Effector memory CD4-positive, alpha-beta T cell (primary cell): ENCODE data around the gene MT1G.

Experiments used
- DNase-seq, 3 donors: peaks; one replicate each; pipeline ENCODE4 v3.0.0-alpha.2; 2020
- H3K27ac ChIP-seq: 2 replicates; pipeline ENCODE4 v1.7.0; 2013; ENCODE audit warnings: mild to moderate bottlenecking, low read length, moderate library complexity; ENCODE audit not compliant: insufficient read depth, poor library complexity, severe bottlenecking
- H3K27me3 ChIP-seq: replicated peaks from 2 replicates; pipeline ENCODE4 v1.7.0; 2013; ENCODE audit warnings: mild to moderate bottlenecking, low read length; ENCODE audit not compliant: insufficient read depth, control insufficient read depth, poor library complexity, severe bottlenecking
- H3K36me3 ChIP-seq: 2 replicates; pipeline ENCODE4 v1.7.0; 2013; ENCODE audit warnings: mild to moderate bottlenecking, low read length, moderate library complexity; ENCODE audit not compliant: control insufficient read depth, insufficient read depth
- H3K4me1 ChIP-seq: 2 replicates; pipeline ENCODE4 v1.7.0; 2013; ENCODE audit warnings: low read length, mild to moderate bottlenecking; ENCODE audit not compliant: control insufficient read depth, insufficient read depth, poor library complexity, severe bottlenecking
- H3K4me3 ChIP-seq: 2 replicates; pipeline ENCODE4 v1.7.0; 2013; ENCODE audit warnings: low read length, low read depth, mild to moderate bottlenecking; ENCODE audit not compliant: insufficient read depth, poor library complexity, severe bottlenecking
- H3K9me3 ChIP-seq: 2 replicates; pipeline ENCODE4 v1.7.0; 2013; ENCODE audit warnings: mild to moderate bottlenecking, low read length, moderate library complexity; ENCODE audit not compliant: control insufficient read depth

The MT1G gene

DNA sequence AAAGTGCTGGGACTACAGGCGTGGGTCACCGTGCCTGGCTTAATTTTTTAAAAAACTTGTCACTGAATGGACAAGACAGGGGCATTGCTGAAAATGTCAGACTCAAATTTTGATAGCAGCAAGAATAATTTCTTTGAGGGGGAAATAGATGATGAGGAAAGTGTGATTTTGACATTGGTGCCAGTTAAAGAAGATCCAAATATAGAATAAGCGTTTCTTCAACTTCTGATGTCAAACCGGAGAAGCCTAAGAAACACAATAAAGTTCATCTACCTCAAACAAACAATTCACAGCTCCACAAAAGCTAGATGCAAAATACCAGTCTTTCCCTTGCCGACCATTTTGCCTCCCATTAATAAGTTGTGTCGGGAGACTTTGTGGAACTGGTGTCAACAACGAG, 18.9 kb upstream of the MT1G start:
- H3K4me3 ChIP-seq, result no peak overlapping the region
- no peak overlapping the region for H3K27ac ChIP-seq
- no peak for DNase-seq
- H3K9me3 ChIP-seq, result no peaks in the 10 kb centered on the region
- H3K36me3 ChIP-seq, result no peaks in the 10 kb centered on the region
- no peaks in the 10 kb centered on the region for H3K27me3 ChIP-seq
- H3K4me1 ChIP-seq, result peaks cover 8% of the 10 kb centered on the region

DNA sequence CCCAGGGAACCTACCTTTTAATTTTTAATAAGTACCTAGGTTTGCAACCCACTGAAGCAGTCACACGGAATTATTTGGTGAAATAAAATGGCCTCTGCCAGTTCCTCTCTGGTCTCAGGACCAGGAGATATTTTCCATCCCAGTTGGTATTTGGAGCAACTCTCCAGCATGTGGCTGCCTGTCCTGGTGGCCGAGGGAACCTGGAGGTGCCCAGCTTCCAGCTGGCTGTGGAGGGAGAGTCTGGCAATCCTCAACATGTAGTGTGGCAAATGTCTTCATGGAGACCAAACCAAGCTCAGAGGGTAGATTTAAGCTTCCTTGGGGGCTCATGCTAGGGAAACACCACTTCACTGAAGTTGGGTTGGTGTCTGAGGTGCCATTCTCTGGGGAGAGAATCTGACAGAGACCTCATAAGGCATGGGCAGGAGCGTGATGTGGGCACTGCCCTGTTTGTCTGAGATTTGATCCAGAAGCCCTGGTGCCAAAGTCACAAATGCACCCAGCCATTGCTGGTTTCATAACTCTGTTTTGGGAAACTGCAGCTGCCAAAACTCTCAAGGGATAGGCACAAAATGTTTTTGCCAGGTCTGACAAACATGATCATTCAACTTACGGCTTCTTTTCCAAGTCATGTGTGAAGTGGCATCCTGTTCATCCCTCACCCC, 17.2 kb upstream of the MT1G start:
- no peaks in the 10 kb centered on the region for H3K27me3 ChIP-seq
- H3K4me1 ChIP-seq, result peaks cover 8% of the 10 kb centered on the region

DNA sequence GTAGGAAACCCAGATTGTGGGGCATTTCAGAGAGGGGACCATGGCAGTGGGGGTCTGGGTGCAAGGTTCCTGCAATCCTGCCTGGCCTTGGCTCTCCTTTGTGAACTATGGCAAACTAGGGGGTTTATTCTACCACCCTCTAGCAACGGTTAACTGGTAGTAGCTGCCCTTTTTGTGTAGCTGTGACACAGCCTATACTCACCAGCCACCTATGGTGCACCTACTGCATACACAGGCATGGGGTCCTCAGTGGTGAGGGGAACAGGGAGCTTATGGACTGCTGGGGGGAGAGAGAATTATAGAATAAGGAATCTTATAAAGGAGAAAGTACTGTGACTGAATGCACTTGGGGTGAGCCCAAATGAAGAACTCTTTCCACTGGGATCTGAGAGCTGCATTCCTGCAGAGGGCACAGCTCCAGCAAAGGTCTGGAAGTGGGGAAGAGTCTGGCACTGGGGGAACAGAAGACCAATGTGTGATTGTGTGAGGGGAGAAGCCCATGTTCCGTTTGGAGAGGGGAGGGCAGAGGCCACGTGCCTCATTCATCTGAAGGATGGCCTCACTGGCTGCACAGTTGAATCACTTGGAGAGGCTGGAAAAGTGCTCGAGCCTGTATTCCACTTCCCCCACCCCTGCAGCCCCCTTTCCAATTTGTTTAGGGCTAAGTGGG, 16.5 kb upstream of the MT1G start:
- peaks cover 8% of the 10 kb centered on the region for H3K4me1 ChIP-seq
- no peak for DNase-seq

More for the DNA sequence above, 17.2 kb upstream of the MT1G start:
- H3K36me3 ChIP-seq, result no peaks in the 10 kb centered on the region
- no peak for DNase-seq
- H3K9me3 ChIP-seq, result no peaks in the 10 kb centered on the region
- no peak overlapping the region for H3K27ac ChIP-seq
- H3K4me3 ChIP-seq, result no peak overlapping the region

DNA sequence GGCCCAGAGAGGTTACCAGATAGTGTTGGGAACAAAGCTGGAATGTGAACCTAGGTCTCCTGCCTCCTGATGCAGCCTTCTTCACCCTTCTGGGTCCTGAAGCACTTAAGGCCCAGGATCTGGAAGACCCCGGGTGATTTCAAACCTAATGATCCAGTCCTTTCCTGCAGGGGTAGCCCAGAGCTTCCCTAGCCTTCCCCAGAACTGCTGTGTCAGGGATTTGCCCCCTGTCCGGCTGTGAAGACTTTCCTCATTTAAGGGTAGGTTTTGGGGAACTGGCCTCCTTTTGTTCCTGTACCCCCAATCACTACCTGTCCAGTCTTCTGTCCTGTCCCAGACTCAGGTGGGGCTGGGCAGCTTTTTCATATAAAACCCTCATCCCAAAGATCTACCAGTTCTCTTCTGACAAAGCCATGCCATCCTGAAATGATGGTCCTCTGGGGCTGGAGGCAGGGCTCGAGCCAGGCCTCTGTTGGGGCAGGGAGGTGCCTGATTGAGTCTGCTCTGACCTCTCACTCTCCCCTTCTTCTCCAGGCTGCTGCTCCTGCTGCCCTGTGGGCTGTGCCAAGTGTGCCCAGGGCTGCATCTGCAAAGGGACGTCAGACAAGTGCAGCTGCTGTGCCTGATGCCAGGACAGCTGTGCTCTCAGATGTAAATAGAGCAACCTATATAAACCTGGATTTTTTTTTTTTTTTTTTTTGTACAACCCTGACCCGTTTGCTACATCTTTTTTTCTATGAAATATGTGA, 15.7 kb upstream of the MT1G start:
- DNase-seq, result no peak
- H3K4me1 ChIP-seq, result peaks cover 8% of the 10 kb centered on the region
- H3K27ac ChIP-seq, result no peak overlapping the region
- peak overlapping the region; percentile 86 for H3K4me3 ChIP-seq
- no peaks in the 10 kb centered on the region for H3K27me3 ChIP-seq
- no peaks in the 10 kb centered on the region for H3K36me3 ChIP-seq
- no peaks in the 10 kb centered on the region for H3K9me3 ChIP-seq

More for the DNA sequence above, 16.5 kb upstream of the MT1G start:
- Histone ChIP-seq H3K36me3 (no peaks in the 10 kb centered on the region), H3K27ac (no peak overlapping the region), H3K27me3 (no peaks in the 10 kb centered on the region), H3K9me3 (no peaks in the 10 kb centered on the region), H3K4me3 (no peak overlapping the region)

DNA sequence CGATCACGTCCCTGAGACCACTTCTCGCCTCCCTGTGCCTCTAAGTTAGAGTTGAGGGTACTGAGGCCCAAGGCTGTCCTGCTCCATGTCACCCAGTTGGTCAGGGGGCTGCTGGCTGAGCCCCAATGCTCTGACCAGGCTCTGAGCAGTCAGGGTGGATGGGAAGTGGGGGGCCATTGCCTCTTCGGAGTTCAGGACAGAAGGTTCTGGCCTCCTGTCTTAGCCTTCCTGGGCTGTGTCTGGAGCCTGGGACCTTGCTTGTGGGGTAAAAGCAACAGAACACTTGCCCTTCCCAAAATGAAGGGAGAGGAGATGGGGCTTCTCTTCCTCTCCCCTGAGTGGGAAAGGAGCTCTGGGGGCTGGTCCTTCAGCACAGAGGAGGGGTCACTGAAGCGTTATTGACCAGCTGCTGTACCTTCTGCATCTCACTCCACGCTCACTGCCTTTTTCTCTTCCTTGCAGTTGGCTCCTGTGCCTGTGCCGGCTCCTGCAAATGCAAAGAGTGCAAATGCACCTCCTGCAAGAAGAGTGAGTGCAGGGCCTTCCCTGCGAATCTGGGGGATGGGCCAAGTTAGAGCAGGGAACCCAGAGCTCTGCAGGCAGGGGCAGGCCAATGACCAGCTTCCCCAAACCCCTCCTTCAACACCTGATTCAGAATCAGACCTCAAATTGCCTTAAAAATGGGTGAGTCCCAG, 15.0 kb upstream of the MT1G start:
- Histone ChIP-seq H3K27ac (peak overlapping the region; percentile 80), H3K4me1 (peaks cover 8% of the 10 kb centered on the region), H3K4me3 (peak overlapping the region; percentile 86), H3K9me3 (no peaks in the 10 kb centered on the region), H3K27me3 (no peaks in the 10 kb centered on the region), H3K36me3 (no peaks in the 10 kb centered on the region)
- DNase-seq, result no peak

DNA sequence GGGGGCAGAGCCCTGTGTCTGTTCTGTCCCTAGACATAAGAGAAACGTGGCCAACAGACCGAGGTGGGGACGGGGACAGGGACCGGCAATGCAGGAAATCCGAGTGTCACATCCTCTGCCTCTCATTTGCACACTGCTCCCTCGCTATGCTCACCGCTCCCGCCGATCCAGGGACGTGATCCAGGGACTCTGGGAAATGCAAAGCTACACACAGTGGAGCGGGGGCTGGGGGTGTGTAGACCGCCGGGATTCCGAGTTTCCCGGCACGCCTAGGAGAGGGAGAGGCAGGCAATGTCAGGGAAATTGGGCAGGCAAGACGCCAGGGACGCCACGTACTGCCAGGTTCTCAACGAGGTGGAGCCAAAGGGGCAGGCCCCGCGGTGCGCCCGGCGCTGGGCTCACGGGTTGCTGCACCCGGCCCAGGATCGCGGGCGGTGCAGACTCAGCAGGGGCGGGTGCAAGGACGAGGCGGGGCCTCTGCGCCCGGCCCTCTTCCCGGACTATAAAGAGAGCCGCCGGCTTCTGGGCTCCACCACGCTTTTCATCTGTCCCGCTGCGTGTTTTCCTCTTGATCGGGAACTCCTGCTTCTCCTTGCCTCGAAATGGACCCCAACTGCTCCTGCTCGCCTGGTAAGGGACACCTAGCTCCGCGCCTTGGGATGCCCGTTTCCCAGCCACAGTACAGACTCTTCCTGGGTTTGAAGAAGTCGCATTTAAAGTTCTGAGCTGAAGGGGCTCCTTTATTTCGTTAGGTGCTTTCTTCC, 14.3 kb upstream of the MT1G start, which contains the start of gene MT1X:
TSS of gene MT1X (plus strand) at position 532 of the 764 bp plus-strand sequence. CDS start at position 603, 71 bp downstream.
- H3K36me3 ChIP-seq, result no peaks in the 10 kb centered on the region
- H3K27ac ChIP-seq, result peak within 1 kb of the TSS; percentile 80
- peak; percentile 69 to 83 (median 70) for DNase-seq
- H3K9me3 ChIP-seq, result no peaks in the 10 kb centered on the region
- H3K27me3 ChIP-seq, result no peaks in the 10 kb centered on the region
- peak within 1 kb of the TSS; percentile 86 for H3K4me3 ChIP-seq
- peaks cover 8% of the 10 kb centered on the region for H3K4me1 ChIP-seq

DNA sequence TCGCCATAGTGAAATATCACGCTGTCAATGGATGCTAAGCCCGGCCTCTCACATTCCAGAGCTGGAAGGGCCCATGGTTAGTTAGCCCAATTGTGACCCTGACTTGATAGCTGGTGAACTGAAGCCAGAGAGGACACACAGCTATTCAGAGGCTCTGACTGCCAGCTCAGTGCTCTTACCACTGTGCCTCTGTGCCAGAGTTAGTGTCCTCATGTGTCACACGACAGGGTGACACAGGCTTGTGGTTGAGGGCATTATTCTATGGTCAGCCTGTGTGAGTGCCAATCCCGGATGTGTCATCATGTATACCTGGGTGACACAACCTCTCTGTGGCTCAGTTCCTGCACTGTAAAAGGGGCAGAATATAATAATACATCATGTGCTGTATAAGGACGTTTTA, 12.0 kb upstream of the MT1G start:
- no peak overlapping the region for H3K27ac ChIP-seq
- DNase-seq, result no peak
- no peaks in the 10 kb centered on the region for H3K27me3 ChIP-seq
- H3K9me3 ChIP-seq, result no peaks in the 10 kb centered on the region
- H3K36me3 ChIP-seq, result no peaks in the 10 kb centered on the region
- H3K4me3 ChIP-seq, result no peak overlapping the region
- peaks cover 14% of the 10 kb centered on the region for H3K4me1 ChIP-seq

DNA sequence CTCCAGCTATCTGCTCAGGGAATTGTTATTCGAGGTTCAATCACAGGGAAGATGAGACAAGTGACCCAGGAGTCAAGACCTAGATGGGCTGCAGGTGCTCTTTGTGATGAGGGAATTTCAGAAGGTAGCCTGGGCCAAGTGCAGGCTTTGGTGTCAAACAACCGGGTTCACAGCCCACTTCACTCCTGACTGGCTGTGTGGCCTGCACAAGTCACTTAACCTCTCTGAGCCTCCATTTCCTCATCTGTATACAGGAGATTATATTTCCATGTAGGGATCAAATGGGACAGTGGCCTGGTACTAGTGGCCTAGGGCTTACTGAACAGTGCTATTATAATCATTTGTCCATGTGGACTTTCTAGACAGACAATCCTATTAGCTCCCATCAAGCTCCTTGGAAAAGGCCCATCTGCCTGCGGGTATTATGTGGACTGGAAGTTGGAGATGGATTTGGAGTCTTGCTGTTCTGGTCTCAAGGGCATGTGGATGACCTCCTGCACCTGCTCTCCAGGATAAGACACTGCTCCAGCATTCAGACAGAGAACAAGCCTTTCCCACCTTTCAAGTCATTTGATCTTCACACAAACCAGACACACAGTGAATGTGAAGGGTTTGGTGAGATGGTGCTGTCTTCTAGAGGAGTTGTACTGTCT, 11.3 kb upstream of the MT1G start:
- Histone ChIP-seq H3K27me3 (no peaks in the 10 kb centered on the region), H3K36me3 (no peaks in the 10 kb centered on the region), H3K4me3 (no peak overlapping the region), H3K4me1 (peaks cover 14% of the 10 kb centered on the region), H3K27ac (no peak overlapping the region), H3K9me3 (no peaks in the 10 kb centered on the region)
- DNase-seq, result no peak

DNA sequence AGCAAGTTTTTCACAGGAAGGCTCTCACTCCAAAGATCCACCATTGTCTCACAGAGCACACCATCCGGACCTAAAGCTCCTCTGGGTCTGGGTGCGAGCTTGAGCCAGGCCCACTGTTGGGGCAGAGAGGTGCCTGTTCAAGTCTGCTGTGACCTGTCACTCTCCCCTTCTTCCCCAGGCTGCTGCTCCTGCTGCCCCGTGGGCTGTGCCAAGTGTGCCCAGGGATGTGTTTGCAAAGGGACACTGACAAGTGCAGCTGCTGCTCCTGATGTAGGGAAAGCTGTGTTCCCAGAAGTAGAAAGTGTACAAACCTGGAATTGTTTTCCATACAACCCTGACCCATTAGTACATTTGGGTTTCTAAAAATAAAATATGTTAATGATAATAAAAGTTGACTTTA, 9.6 kb upstream of the MT1G start:
- peaks cover 7% of the 10 kb centered on the region for H3K4me1 ChIP-seq
- no peak for DNase-seq
- no peaks in the 10 kb centered on the region for H3K9me3 ChIP-seq
- H3K27me3 ChIP-seq, result no peaks in the 10 kb centered on the region
- H3K27ac ChIP-seq, result no peak overlapping the region
- no peaks in the 10 kb centered on the region for H3K36me3 ChIP-seq
- no peak overlapping the region for H3K4me3 ChIP-seq
